Fibroblast of pulmonary artery (primary cell): ENCODE measurements around the gene BLOC1S1.

ENCODE experiments used
- DNase-seq: peaks from one replicate; pipeline ENCODE4 v3.0.0-alpha.2; 2010; ENCODE audit warnings: low read depth
- H3K4me3 ChIP-seq: replicated peaks from 2 replicates; pipeline ENCODE4 v1.5.1; 2011; ENCODE audit warnings: low read depth, mild to moderate bottlenecking, control low read depth, low read length, moderate library complexity
- TF ChIP-seq, protein P1 (sequence below): IDR thresholded peaks from 2 replicates; pipeline ENCODE4 v1.5.1; 2011; ENCODE audit warnings: mild to moderate bottlenecking, control low read depth, low read length, inconsistent platforms; ENCODE audit errors: missing control alignments

BLOC1S1 gene

GRCh38 chr12:55711786-55712553, 3.9 kb upstream of the BLOC1S1 start:
- H3K4me3 ChIP-seq, result no peak overlapping the region
- TF ChIP-seq, protein P1, sequence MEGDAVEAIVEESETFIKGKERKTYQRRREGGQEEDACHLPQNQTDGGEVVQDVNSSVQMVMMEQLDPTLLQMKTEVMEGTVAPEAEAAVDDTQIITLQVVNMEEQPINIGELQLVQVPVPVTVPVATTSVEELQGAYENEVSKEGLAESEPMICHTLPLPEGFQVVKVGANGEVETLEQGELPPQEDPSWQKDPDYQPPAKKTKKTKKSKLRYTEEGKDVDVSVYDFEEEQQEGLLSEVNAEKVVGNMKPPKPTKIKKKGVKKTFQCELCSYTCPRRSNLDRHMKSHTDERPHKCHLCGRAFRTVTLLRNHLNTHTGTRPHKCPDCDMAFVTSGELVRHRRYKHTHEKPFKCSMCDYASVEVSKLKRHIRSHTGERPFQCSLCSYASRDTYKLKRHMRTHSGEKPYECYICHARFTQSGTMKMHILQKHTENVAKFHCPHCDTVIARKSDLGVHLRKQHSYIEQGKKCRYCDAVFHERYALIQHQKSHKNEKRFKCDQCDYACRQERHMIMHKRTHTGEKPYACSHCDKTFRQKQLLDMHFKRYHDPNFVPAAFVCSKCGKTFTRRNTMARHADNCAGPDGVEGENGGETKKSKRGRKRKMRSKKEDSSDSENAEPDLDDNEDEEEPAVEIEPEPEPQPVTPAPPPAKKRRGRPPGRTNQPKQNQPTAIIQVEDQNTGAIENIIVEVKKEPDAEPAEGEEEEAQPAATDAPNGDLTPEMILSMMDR, result no peak
- no peak for DNase-seq

GRCh38 chr12:55712700-55713415, 3.0 kb upstream of the BLOC1S1 start:
- H3K4me3 ChIP-seq, result no peak overlapping the region
- DNase-seq, result peak; percentile 59

GRCh38 chr12:55713721-55714120, 2.1 kb upstream of the BLOC1S1 start:
- TF ChIP-seq, protein P1, result no peak
- no peak overlapping the region for H3K4me3 ChIP-seq
- peak; percentile 86 for DNase-seq

More at GRCh38 chr12:55712700-55713415, 3.0 kb upstream of the BLOC1S1 start:
- TF ChIP-seq, protein P1, result no peak

DNA sequence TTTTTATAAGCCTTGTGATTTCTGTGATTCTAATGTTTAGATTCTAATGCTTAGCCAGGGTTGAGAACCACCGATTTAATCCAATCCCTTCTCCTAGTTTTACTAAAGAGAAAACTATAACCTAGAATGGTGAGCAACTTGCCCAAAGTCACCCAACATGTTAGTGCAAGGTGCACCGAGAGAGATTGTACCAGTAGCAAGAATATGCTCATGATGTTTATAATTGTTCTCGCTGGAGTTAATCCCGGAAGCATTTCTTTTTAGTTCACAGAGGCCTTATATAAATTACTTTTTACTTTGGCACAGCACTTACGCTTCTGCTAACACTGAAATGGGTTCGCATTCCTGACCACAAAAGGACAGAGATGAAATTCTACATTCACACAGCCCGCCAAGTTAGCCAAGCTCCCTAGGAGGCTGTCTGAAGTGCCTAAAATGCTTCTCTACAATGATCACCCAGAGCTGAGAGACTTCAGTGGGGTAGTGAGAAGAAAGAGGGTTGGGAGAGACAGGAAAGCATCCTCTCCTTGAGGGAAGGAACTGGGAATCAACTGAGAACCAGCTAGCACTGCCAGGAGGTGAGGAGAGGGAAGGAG, 579 bp upstream of the BLOC1S1 start:
- TF ChIP-seq, protein P1, result no peak
- peak overlapping the region; percentile 73 for H3K4me3 ChIP-seq
- no peak for DNase-seq

- H3K4me3 ChIP-seq, result peak overlapping the region; percentile 73
- TF ChIP-seq, protein P1, result no peak
- no peak for DNase-seq
Observed at GRCh38 chr12:55716582-55716957, 724 bp downstream of the BLOC1S1 start.

GRCh38 chr12:55717011-55718007, 1.5 kb downstream of the BLOC1S1 start:
- no peak for DNase-seq
- H3K4me3 ChIP-seq, result peak overlapping the region; percentile 73
- TF ChIP-seq, protein P1, result no peak
